Measurements from ENCODE around the gene MAML3. TPM values are rescaled to one million over a fixed set of nuclear protein-coding genes. Genes with fewer than 3 reads are reported as not detected.

Gene MAML3
- total RNA-seq, 1 donor = 0.72 TPM

GRCh38 chr4:140174543-140174942 is 20.6 kb upstream of the MAML3 start:
- Histone ChIP-seq H4K20me1 (ENCODE audit: insufficient read depth, low read length) (no peaks in the 10 kb centered on the region), H3K27me3 (ENCODE audit: insufficient read depth, low read length) (no peaks in the 10 kb centered on the region), H3K4me3 (ENCODE audit: insufficient read depth, low read length) (no peak overlapping the region), H3K9me3 (ENCODE audit: low read depth, low read length) (no peaks in the 10 kb centered on the region), H3K4me1 (ENCODE audit: insufficient read depth, low read length) (no peaks in the 10 kb centered on the region), H3K79me2 (ENCODE audit: insufficient read depth, low read length) (no peaks in the 10 kb centered on the region), H3K4me2 (ENCODE audit: insufficient read depth, low read length) (no peak overlapping the region), H3K27ac (ENCODE audit: low read depth, low read length) (no peak overlapping the region), H3K36me3 (ENCODE audit: insufficient read depth, low read length) (no peaks in the 10 kb centered on the region), H2AFZ (ENCODE audit: low read length) (no peak overlapping the region)
- no peak for DNase-seq (ENCODE audit: insufficient read length, low spot score, missing footprints)
- no peak for TF ChIP-seq CTCF (IDR thresholded peaks at IDR 0.05; ENCODE audit: extremely low read depth, low read depth, low read length)

- Histone ChIP-seq H3K27me3 (ENCODE audit: insufficient read depth, low read length) (no peaks in the 10 kb centered on the region), H4K20me1 (ENCODE audit: insufficient read depth, low read length) (no peaks in the 10 kb centered on the region), H3K79me2 (ENCODE audit: insufficient read depth, low read length) (no peaks in the 10 kb centered on the region), H3K4me1 (ENCODE audit: insufficient read depth, low read length) (no peaks in the 10 kb centered on the region), H3K4me2 (ENCODE audit: insufficient read depth, low read length) (no peak overlapping the region), H3K36me3 (ENCODE audit: insufficient read depth, low read length) (no peaks in the 10 kb centered on the region), H3K27ac (ENCODE audit: low read depth, low read length) (no peak overlapping the region), H3K9me3 (ENCODE audit: low read depth, low read length) (no peaks in the 10 kb centered on the region), H3K4me3 (ENCODE audit: insufficient read depth, low read length) (no peak overlapping the region), H2AFZ (ENCODE audit: low read length) (no peak overlapping the region)
- TF ChIP-seq CTCF (IDR thresholded peaks at IDR 0.05; ENCODE audit: extremely low read depth, low read depth, low read length) = no peak
- no peak for DNase-seq (ENCODE audit: insufficient read length, low spot score, missing footprints)
Measured at GRCh38 chr4:140172960-140173359, 19.0 kb upstream of the MAML3 start.

GRCh38 chr4:140170299-140170698 is 16.3 kb upstream of the MAML3 start:
- H3K36me3 ChIP-seq (ENCODE audit: insufficient read depth, low read length) = no peaks in the 10 kb centered on the region
- H3K4me3 ChIP-seq (ENCODE audit: insufficient read depth, low read length) = no peak overlapping the region
- no peaks in the 10 kb centered on the region for H3K79me2 ChIP-seq (ENCODE audit: insufficient read depth, low read length)
- no peak overlapping the region for H2AFZ ChIP-seq (ENCODE audit: low read length)
- H3K4me1 ChIP-seq (ENCODE audit: insufficient read depth, low read length) = no peaks in the 10 kb centered on the region
- no peaks in the 10 kb centered on the region for H3K9me3 ChIP-seq (ENCODE audit: low read depth, low read length)
- H3K4me2 ChIP-seq (ENCODE audit: insufficient read depth, low read length) = no peak overlapping the region
- H3K27me3 ChIP-seq (ENCODE audit: insufficient read depth, low read length) = no peaks in the 10 kb centered on the region
- no peak overlapping the region for H3K27ac ChIP-seq (ENCODE audit: low read depth, low read length)
- no peak for DNase-seq (ENCODE audit: insufficient read length, low spot score, missing footprints)
- TF ChIP-seq CTCF (IDR thresholded peaks at IDR 0.05; ENCODE audit: extremely low read depth, low read depth, low read length) = no peak
- no peaks in the 10 kb centered on the region for H4K20me1 ChIP-seq (ENCODE audit: insufficient read depth, low read length)

- DNase-seq (ENCODE audit: insufficient read length, low spot score, missing footprints) = no peak
- H3K27me3 ChIP-seq (ENCODE audit: insufficient read depth, low read length) = no peaks in the 10 kb centered on the region
Measured at GRCh38 chr4:140168936-140169335, 15.0 kb upstream of the MAML3 start.

More at GRCh38 chr4:140168936-140169335, 15.0 kb upstream of the MAML3 start:
- no peak overlapping the region for H3K27ac ChIP-seq (ENCODE audit: low read depth, low read length)
- peaks cover 3% of the 10 kb centered on the region for H3K4me1 ChIP-seq (ENCODE audit: insufficient read depth, low read length)
- TF ChIP-seq CTCF (IDR thresholded peaks at IDR 0.05; ENCODE audit: extremely low read depth, low read depth, low read length) = no peak
- H3K4me3 ChIP-seq (ENCODE audit: insufficient read depth, low read length) = no peak overlapping the region
- H3K9me3 ChIP-seq (ENCODE audit: low read depth, low read length) = no peaks in the 10 kb centered on the region
- no peaks in the 10 kb centered on the region for H3K36me3 ChIP-seq (ENCODE audit: insufficient read depth, low read length)
- H3K4me2 ChIP-seq (ENCODE audit: insufficient read depth, low read length) = no peak overlapping the region
- H4K20me1 ChIP-seq (ENCODE audit: insufficient read depth, low read length) = no peaks in the 10 kb centered on the region
- H2AFZ ChIP-seq (ENCODE audit: low read length) = no peak overlapping the region
- H3K79me2 ChIP-seq (ENCODE audit: insufficient read depth, low read length) = no peaks in the 10 kb centered on the region

Data from osteoblast (primary cell).